ENCODE measurements around the gene ATG10.

The ATG10 gene

DNA sequence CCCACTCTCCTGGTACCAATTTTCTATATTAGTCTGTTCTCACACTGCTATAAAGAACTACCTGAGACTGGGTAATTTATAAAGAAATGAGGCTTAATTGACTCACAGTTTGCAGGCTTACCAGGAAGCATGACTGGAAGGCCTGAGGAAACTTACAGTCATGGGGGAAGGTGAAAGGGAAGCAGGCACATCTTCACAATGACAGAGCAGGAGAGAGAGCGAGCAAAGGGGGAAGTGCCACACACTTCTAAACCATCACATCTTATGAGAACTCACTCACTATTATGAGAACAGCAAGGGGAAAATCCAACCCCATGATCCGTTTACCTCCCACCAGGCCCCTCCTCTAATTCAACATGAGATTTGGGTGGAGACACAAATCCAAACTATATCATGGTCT is 72.2 kb downstream of the ATG10 start:
- H3K27ac ChIP-seq (ENCODE audit: low read depth, low read length, poor library complexity, severe bottlenecking), result no peak overlapping the region

DNA sequence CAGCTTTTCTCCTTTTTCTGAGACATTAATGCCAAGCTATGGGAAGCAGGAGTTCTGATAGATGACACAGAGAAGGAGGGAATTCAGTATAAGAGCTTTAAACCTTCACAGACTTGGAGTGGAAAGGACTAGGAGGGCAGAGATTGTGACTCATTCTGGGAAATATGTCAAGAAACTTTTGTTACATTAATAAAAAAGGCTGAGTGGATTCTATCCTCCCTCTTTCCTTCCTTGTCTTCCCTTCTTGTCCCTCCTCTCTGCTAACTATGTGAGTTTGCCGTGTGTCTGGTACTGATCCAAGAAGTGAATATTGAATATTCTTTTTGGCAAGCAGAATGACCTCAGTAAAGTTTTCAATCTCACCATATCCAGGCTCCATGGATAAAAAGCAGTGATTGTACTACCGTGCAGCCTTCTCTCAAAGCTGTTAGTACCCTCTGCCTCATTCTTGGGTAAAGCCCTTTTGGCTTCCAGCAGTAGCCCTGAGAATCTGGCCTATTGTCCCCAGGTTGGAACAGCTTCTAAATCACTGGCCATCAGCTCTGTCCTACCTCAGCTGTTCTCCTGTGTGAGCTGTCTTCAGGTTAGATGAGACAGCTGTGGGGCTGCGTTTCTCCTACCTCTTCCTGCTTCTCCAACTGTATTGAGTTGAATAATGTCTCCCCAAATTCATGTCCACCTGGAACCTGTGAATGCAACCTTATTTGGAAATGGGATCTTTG is 73.9 kb downstream of the ATG10 start:
- Histone ChIP-seq H2AFZ (ENCODE audit: low read length) (no peak overlapping the region), H3K9me3 (ENCODE audit: low read length) (peaks cover 4% of the 10 kb centered on the region; the same call in 1 of the 2 replicates), H3K27ac (ENCODE audit: low read depth, low read length, poor library complexity, severe bottlenecking) (no peak overlapping the region), H3K4me1 (ENCODE audit: insufficient read depth, low read length, severe bottlenecking) (no peaks in the 10 kb centered on the region), H3K27me3 (ENCODE audit: insufficient read depth, low read length) (no peaks in the 10 kb centered on the region), H4K20me1 (ENCODE audit: insufficient read depth, low read length) (no peaks in the 10 kb centered on the region), H3K4me3 (ENCODE audit: low read depth, low read length, poor library complexity, severe bottlenecking) (no peak overlapping the region), H3K9ac (ENCODE audit: low read length) (no peak overlapping the region), H3F3A (ENCODE audit: insufficient read depth, low read length) (no peaks in the 10 kb centered on the region), H3K9me2 (ENCODE audit: low read depth, low read length) (no peaks in the 10 kb centered on the region), H3K79me2 (ENCODE audit: insufficient read depth, low read length) (no peaks in the 10 kb centered on the region), H3K4me2 (ENCODE audit: low read length) (no peak overlapping the region), H3K36me3 (ENCODE audit: insufficient read depth, low read length) (no peaks in the 10 kb centered on the region)
- TF ChIP-seq, protein P1, sequence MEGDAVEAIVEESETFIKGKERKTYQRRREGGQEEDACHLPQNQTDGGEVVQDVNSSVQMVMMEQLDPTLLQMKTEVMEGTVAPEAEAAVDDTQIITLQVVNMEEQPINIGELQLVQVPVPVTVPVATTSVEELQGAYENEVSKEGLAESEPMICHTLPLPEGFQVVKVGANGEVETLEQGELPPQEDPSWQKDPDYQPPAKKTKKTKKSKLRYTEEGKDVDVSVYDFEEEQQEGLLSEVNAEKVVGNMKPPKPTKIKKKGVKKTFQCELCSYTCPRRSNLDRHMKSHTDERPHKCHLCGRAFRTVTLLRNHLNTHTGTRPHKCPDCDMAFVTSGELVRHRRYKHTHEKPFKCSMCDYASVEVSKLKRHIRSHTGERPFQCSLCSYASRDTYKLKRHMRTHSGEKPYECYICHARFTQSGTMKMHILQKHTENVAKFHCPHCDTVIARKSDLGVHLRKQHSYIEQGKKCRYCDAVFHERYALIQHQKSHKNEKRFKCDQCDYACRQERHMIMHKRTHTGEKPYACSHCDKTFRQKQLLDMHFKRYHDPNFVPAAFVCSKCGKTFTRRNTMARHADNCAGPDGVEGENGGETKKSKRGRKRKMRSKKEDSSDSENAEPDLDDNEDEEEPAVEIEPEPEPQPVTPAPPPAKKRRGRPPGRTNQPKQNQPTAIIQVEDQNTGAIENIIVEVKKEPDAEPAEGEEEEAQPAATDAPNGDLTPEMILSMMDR (IDR thresholded peaks at IDR 0.05; ENCODE audit: low read length), result no peak
- no peak for TF ChIP-seq EZH2 (IDR thresholded peaks at IDR 0.05; ENCODE audit: borderline replicate concordance, low read length)

More for the DNA sequence above, 72.2 kb downstream of the ATG10 start:
- Histone ChIP-seq H3F3A (ENCODE audit: insufficient read depth, low read length) (no peaks in the 10 kb centered on the region), H3K27me3 (ENCODE audit: insufficient read depth, low read length) (no peaks in the 10 kb centered on the region), H3K36me3 (ENCODE audit: insufficient read depth, low read length) (no peaks in the 10 kb centered on the region), H3K9ac (ENCODE audit: low read length) (no peak overlapping the region), H2AFZ (ENCODE audit: low read length) (no peak overlapping the region), H4K20me1 (ENCODE audit: insufficient read depth, low read length) (no peaks in the 10 kb centered on the region), H3K4me2 (ENCODE audit: low read length) (no peak overlapping the region), H3K4me3 (ENCODE audit: low read depth, low read length, poor library complexity, severe bottlenecking) (no peak overlapping the region), H3K9me3 (ENCODE audit: low read length) (peaks cover 4% of the 10 kb centered on the region; the same call in 1 of the 2 replicates), H3K9me2 (ENCODE audit: low read depth, low read length) (no peaks in the 10 kb centered on the region), H3K79me2 (ENCODE audit: insufficient read depth, low read length) (no peaks in the 10 kb centered on the region), H3K4me1 (ENCODE audit: insufficient read depth, low read length, severe bottlenecking) (no peaks in the 10 kb centered on the region)
- TF ChIP-seq, protein P1 (IDR thresholded peaks at IDR 0.05; ENCODE audit: low read length), result no peak
- no peak for TF ChIP-seq EZH2 (IDR thresholded peaks at IDR 0.05; ENCODE audit: borderline replicate concordance, low read length)

DNA sequence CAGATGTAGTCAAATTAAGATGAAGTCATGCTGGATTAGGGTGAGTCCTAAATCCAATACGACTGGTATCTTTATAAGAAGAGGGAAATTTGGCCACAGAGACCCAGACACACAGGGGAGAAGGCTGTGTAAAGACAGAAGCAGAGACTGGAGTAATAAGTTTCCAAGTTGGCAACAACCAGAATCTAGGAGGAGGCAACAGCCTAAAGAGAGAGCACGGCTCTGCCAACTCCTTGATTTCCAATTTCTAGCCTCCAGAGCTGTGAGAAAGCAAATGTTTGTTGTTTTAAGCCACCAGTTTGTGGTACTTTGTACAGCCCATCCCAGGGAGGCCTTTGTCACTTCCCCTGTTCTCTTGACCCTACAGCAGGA is 74.4 kb downstream of the ATG10 start:
- Histone ChIP-seq H2AFZ (ENCODE audit: low read length) (no peak overlapping the region), H3K36me3 (ENCODE audit: insufficient read depth, low read length) (no peaks in the 10 kb centered on the region), H3K4me3 (ENCODE audit: low read depth, low read length, poor library complexity, severe bottlenecking) (no peak overlapping the region), H3K27me3 (ENCODE audit: insufficient read depth, low read length) (no peaks in the 10 kb centered on the region), H3K9me2 (ENCODE audit: low read depth, low read length) (no peaks in the 10 kb centered on the region), H3K9me3 (ENCODE audit: low read length) (peaks cover 4% of the 10 kb centered on the region; the same call in 1 of the 2 replicates), H3F3A (ENCODE audit: insufficient read depth, low read length) (no peaks in the 10 kb centered on the region), H3K79me2 (ENCODE audit: insufficient read depth, low read length) (no peaks in the 10 kb centered on the region), H3K9ac (ENCODE audit: low read length) (no peak overlapping the region), H4K20me1 (ENCODE audit: insufficient read depth, low read length) (no peaks in the 10 kb centered on the region), H3K4me2 (ENCODE audit: low read length) (no peak overlapping the region), H3K27ac (ENCODE audit: low read depth, low read length, poor library complexity, severe bottlenecking) (no peak overlapping the region), H3K4me1 (ENCODE audit: insufficient read depth, low read length, severe bottlenecking) (no peaks in the 10 kb centered on the region)
- TF ChIP-seq, protein P1 (IDR thresholded peaks at IDR 0.05; ENCODE audit: low read length), result no peak
- TF ChIP-seq EZH2 (IDR thresholded peaks at IDR 0.05; ENCODE audit: borderline replicate concordance, low read length), result no peak

Data from OCI-LY1 (cell line).